ENCODE results near the gene SIRT1.
"Not testable (repeated sequence)": the region's sequence is repeated elsewhere in the genome, so short reads cannot be mapped to it uniquely, and the experiment has no call there.

The SIRT1 gene

GRCh38 chr10:67965456-67965855 is 81.0 kb downstream of the SIRT1 start:
- DNase-seq (ENCODE audit: low read depth): no peak

GRCh38 chr10:67966035-67966434 is 81.6 kb downstream of the SIRT1 start:
- not testable (repeated sequence) for DNase-seq (ENCODE audit: low read depth)
